Measurements from ENCODE around the gene FIBP. TPM values are rescaled to one million over a fixed set of nuclear protein-coding genes. Genes with fewer than 3 reads are reported as not detected.

FIBP gene
- polyA plus RNA-seq, 1 donor from 2014 or later: 248 TPM

DNA sequence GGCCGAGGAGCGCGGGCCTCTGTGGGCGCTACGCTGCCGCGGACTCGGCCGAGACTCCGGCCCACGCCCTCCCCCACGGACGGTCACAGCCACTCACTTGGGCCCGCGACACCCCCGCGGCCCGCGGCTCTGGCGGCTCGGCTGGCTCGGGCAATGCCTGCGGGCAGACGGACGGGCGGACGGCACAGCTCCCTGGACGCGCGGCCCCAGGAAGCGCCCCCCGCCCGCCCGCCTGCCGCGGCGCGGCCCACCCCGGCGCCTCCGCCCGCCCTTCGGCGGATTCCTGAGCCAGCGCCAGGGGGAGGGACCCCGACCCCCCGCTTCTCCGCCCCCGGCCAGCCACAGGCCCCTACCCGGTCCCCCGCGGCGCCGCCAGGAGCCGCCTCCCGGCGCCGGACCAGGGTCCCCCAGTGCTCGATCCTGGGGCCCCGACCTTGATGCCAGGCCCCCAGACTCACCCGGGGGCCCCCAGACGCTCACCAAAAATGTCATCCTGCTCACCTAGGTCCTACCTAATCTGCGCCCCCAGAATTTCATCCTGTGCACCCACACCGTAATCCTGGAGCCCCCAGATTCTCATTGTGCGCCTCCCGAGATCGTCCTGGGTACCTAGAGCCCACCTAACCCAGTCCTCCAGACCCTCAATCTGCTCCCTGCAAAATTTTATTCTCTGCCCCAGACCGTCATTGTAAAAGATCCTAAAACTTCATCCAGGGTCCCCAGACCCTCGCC is 15.5 kb downstream of the FIBP start, which contains the start of gene EFEMP2:
EFEMP2 (minus strand) TSS at position 215 of the 732 bp plus-strand sequence. CDS start 446 bp downstream, outside the sequence.
- Histone ChIP-seq H3K9me2 (ENCODE audit: insufficient read depth, low read length) (no peaks in the 10 kb centered on the region), H3K79me2 (replicated peaks; ENCODE audit: insufficient read depth, low read length) (no peaks in the 10 kb centered on the region), H3K27ac (ENCODE audit: low read length) (no peak within 1 kb of the TSS), H3K36me3 (ENCODE audit: insufficient read depth, low read length) (no peaks in the 10 kb centered on the region), H3K9ac (ENCODE audit: low read length) (peak within 1 kb of the TSS; percentile 46), H4K20me1 (ENCODE audit: insufficient read depth) (no peaks in the 10 kb centered on the region), H3K27me3 (ENCODE audit: insufficient read depth, low read depth, low read length) (peaks cover 11% of the 10 kb centered on the region), H3K4me3 (ENCODE audit: low read length) (peak within 1 kb of the TSS; percentile 65), H3F3A (ENCODE audit: insufficient read depth, low read length, poor library complexity, severe bottlenecking) (no peaks in the 10 kb centered on the region), H2AFZ (ENCODE audit: low read depth, low read length) (no peak within 1 kb of the TSS), H3K4me2 (ENCODE audit: low read length) (no peak within 1 kb of the TSS), H3K9me3 (ENCODE audit: low read length) (no peaks in the 10 kb centered on the region)
- TF ChIP-seq EZH2 (IDR thresholded peaks at IDR 0.05; ENCODE audit: borderline replicate concordance, insufficient read depth, low read length, poor library complexity, severe bottlenecking): no peak
- TF ChIP-seq POLR2AphosphoS5 (IDR thresholded peaks at IDR 0.05): no peak
- TF ChIP-seq, protein P1, sequence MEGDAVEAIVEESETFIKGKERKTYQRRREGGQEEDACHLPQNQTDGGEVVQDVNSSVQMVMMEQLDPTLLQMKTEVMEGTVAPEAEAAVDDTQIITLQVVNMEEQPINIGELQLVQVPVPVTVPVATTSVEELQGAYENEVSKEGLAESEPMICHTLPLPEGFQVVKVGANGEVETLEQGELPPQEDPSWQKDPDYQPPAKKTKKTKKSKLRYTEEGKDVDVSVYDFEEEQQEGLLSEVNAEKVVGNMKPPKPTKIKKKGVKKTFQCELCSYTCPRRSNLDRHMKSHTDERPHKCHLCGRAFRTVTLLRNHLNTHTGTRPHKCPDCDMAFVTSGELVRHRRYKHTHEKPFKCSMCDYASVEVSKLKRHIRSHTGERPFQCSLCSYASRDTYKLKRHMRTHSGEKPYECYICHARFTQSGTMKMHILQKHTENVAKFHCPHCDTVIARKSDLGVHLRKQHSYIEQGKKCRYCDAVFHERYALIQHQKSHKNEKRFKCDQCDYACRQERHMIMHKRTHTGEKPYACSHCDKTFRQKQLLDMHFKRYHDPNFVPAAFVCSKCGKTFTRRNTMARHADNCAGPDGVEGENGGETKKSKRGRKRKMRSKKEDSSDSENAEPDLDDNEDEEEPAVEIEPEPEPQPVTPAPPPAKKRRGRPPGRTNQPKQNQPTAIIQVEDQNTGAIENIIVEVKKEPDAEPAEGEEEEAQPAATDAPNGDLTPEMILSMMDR (IDR thresholded peaks at IDR 0.05; ENCODE audit: poor library complexity, severe bottlenecking): no peak
- TF ChIP-seq MXI1 (conservative IDR thresholded peaks at IDR 0.05; ENCODE audit: poor library complexity, severe bottlenecking): no peak
- no peak for TF ChIP-seq SMC3 (conservative IDR thresholded peaks at IDR 0.05; ENCODE audit: poor library complexity)
- no peak for TF ChIP-seq RAD21 (conservative IDR thresholded peaks at IDR 0.05)

DNA sequence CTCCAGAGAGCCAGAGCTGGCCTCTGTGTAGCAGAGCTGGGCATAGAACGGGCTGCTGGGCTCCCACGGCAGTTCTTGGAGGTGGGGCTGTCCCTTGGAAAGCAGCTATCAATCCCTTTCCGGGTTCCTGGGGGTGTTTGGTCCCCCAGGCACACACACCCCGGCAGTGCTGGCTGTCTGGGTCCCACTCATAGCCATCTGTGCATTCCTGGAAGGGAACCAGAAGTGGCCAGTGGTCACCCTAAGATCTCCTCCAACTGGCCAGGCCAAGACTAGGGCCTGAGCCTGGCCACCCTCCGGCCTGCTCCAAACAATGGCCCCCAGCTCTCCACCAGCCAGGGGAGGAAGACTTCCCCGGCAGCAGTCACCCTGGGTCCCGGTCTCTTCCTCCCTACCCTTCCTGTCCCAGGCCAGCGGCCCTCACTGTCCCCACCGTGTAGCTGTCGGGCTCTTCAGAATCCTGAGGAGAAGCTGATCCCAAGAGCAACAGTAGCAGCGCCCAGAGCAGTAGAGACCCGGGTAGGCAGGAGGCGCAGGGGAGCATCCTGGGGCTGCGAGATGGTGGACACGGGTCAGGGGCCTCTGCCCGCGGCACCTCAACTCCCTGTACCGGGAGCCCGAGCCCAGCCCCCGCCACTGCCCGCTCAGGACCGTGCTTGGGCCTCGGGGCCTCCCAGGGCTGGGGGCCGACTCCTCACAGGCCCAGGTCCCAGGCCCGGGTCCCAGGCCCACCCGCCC is 16.3 kb downstream of the FIBP start:
- H3K27me3 ChIP-seq (ENCODE audit: insufficient read depth, low read depth, low read length): peaks cover 11% of the 10 kb centered on the region
- H3F3A ChIP-seq (ENCODE audit: insufficient read depth, low read length, poor library complexity, severe bottlenecking): no peaks in the 10 kb centered on the region
- H3K9me2 ChIP-seq (ENCODE audit: insufficient read depth, low read length): no peaks in the 10 kb centered on the region
- H3K36me3 ChIP-seq (ENCODE audit: insufficient read depth, low read length): no peaks in the 10 kb centered on the region
- H3K79me2 ChIP-seq (replicated peaks; ENCODE audit: insufficient read depth, low read length): no peaks in the 10 kb centered on the region
- no peaks in the 10 kb centered on the region for H3K9me3 ChIP-seq (ENCODE audit: low read length)
- TF ChIP-seq POLR2AphosphoS5 (IDR thresholded peaks at IDR 0.05) (no peak), EZH2 (IDR thresholded peaks at IDR 0.05; ENCODE audit: borderline replicate concordance, insufficient read depth, low read length, poor library complexity, severe bottlenecking) (no peak), RAD21 (conservative IDR thresholded peaks at IDR 0.05) (no peak), SMC3 (conservative IDR thresholded peaks at IDR 0.05; ENCODE audit: poor library complexity) (no peak), EP300 (conservative IDR thresholded peaks at IDR 0.05; ENCODE audit: poor library complexity, severe bottlenecking) (no peak), MXI1 (conservative IDR thresholded peaks at IDR 0.05; ENCODE audit: poor library complexity, severe bottlenecking) (no peak), TAF1 (IDR thresholded peaks at IDR 0.05; ENCODE audit: low read depth) (no peak)
- TF ChIP-seq, protein P1 (IDR thresholded peaks at IDR 0.05; ENCODE audit: poor library complexity, severe bottlenecking): no peak
- TF ChIP-seq, protein P2, sequence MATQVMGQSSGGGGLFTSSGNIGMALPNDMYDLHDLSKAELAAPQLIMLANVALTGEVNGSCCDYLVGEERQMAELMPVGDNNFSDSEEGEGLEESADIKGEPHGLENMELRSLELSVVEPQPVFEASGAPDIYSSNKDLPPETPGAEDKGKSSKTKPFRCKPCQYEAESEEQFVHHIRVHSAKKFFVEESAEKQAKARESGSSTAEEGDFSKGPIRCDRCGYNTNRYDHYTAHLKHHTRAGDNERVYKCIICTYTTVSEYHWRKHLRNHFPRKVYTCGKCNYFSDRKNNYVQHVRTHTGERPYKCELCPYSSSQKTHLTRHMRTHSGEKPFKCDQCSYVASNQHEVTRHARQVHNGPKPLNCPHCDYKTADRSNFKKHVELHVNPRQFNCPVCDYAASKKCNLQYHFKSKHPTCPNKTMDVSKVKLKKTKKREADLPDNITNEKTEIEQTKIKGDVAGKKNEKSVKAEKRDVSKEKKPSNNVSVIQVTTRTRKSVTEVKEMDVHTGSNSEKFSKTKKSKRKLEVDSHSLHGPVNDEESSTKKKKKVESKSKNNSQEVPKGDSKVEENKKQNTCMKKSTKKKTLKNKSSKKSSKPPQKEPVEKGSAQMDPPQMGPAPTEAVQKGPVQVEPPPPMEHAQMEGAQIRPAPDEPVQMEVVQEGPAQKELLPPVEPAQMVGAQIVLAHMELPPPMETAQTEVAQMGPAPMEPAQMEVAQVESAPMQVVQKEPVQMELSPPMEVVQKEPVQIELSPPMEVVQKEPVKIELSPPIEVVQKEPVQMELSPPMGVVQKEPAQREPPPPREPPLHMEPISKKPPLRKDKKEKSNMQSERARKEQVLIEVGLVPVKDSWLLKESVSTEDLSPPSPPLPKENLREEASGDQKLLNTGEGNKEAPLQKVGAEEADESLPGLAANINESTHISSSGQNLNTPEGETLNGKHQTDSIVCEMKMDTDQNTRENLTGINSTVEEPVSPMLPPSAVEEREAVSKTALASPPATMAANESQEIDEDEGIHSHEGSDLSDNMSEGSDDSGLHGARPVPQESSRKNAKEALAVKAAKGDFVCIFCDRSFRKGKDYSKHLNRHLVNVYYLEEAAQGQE (IDR thresholded peaks at IDR 0.05; ENCODE audit: borderline replicate concordance): no peak
- H2AFZ ChIP-seq (ENCODE audit: low read depth, low read length): no peak overlapping the region
- no peak overlapping the region for H3K9ac ChIP-seq (ENCODE audit: low read length)
- H4K20me1 ChIP-seq (ENCODE audit: insufficient read depth): no peaks in the 10 kb centered on the region
- no peak overlapping the region for H3K4me2 ChIP-seq (ENCODE audit: low read length)
- H3K27ac ChIP-seq (ENCODE audit: low read length): no peak overlapping the region
- H3K4me3 ChIP-seq (ENCODE audit: low read length): no peak overlapping the region

Data from neural cell (in vitro differentiated cells).